Measurements from ENCODE around the gene ACVR2A. TPM values are rescaled to one million over a fixed set of nuclear protein-coding genes. Genes with fewer than 3 reads are reported as not detected.

Gene ACVR2A
- total and polyA plus RNA-seq, 9 of the 15 experiments (the other 6 are each of a cell fraction or from before 2014, with no cell fraction given): 1.2 to 3.9 (median 2.4) TPM

- Histone ChIP-seq H3K4me3 (no peak overlapping the region), H3K9me3 (replicated peaks; ENCODE audit: control insufficient read depth, insufficient read depth, low read depth, low read length) (no peaks in the 10 kb centered on the region), H3K9me1 (ENCODE audit: control insufficient read depth, insufficient read depth, low read length) (no peaks in the 10 kb centered on the region), H3K27ac (ENCODE audit: extremely low read depth, low read depth, low read length) (no peak overlapping the region), H2AFZ (ENCODE audit: low read depth, low read length) (no peak overlapping the region), H3K79me2 (ENCODE audit: control insufficient read depth, insufficient read depth, low read length) (no peaks in the 10 kb centered on the region), H4K20me1 (replicated peaks; ENCODE audit: control insufficient read depth, insufficient read depth, low read length) (no peaks in the 10 kb centered on the region), H3K4me2 (ENCODE audit: insufficient read depth, low read length) (no peak overlapping the region), H3K4me1 (replicated peaks in 1 of 2; ENCODE audit: control insufficient read depth in 2 of 2, insufficient read depth in 2 of 2, low read length in 2 of 2) (no peaks in the 10 kb centered on the region), H3K36me3 (ENCODE audit: control insufficient read depth, insufficient read depth, low read length) (no peaks in the 10 kb centered on the region), H3K27me3 (ENCODE audit: control insufficient read depth in 2 of 2, insufficient read depth in 2 of 2, low read length in 2 of 2) (no peaks in the 10 kb centered on the region), H3K9ac (ENCODE audit: insufficient read depth in 1 of 2, low read depth in 2 of 2, low read length in 2 of 2) (no peak overlapping the region)
- intact Hi-C loops (cut with micrococcal nuclease) (no loop called here), in situ Hi-C loops (cut with MboI) (no loop called here)
- CTCF ChIA-PET (ENCODE audit: low intra/inter-chr PET ratio): no interaction called here
- no peak for ATAC-seq
- no TSS peak for BruUV-seq (replicated peaks)
- POLR2A ChIA-PET: interaction anchor here (0.8 kb wide), 1 partner anchor 19 kb away, joined by 3 read pairs; no protein-coding TSS in a partner anchor
- no peak for FAIRE-seq
- DNase-seq (ENCODE audit: extremely low read depth in 1 of 4, low spot score in 3 of 4): no peak
- TF ChIP-seq ZFP1 (CRISPR knock-in tag; IDR thresholded peaks at IDR 0.05) (no peak), NELFE (IDR thresholded peaks at IDR 0.05; ENCODE audit: insufficient read depth, insufficient read length) (no peak), ZC3H11A (IDR thresholded peaks at IDR 0.05; ENCODE audit: low read depth, low read length) (no peak), SP2 (IDR thresholded peaks at IDR 0.05; ENCODE audit: extremely low read depth, low read depth, low read length, poor library complexity, severe bottlenecking) (no peak), ELK3 (CRISPR knock-in tag; IDR thresholded peaks at IDR 0.05) (no peak), ZSCAN29 (IDR thresholded peaks at IDR 0.05) (no peak), CBX8 (IDR thresholded peaks at IDR 0.05; ENCODE audit: borderline replicate concordance, extremely low read depth, low read depth, low read length, poor library complexity, severe bottlenecking) (no peak), SIN3A (IDR thresholded peaks at IDR 0.05; ENCODE audit: borderline replicate concordance in 2 of 2, control insufficient read depth in 1 of 2, low read depth in 2 of 2, low read length in 2 of 2) (no peak), NFE2 (IDR thresholded peaks at IDR 0.05; ENCODE audit: low read depth) (no peak), NBN (IDR thresholded peaks at IDR 0.05; ENCODE audit: low read depth) (no peak), ARID3B (CRISPR knock-in tag; IDR thresholded peaks at IDR 0.05; ENCODE audit: borderline replicate concordance) (no peak), DMBX1 (CRISPR knock-in tag; IDR thresholded peaks at IDR 0.05; ENCODE audit: borderline replicate concordance) (no peak)
- TF ChIP-seq, protein P1, sequence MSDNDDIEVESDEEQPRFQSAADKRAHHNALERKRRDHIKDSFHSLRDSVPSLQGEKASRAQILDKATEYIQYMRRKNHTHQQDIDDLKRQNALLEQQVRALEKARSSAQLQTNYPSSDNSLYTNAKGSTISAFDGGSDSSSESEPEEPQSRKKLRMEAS (CRISPR knock-in tag; IDR thresholded peaks at IDR 0.05): no peak
- TF ChIP-seq, protein P2, sequence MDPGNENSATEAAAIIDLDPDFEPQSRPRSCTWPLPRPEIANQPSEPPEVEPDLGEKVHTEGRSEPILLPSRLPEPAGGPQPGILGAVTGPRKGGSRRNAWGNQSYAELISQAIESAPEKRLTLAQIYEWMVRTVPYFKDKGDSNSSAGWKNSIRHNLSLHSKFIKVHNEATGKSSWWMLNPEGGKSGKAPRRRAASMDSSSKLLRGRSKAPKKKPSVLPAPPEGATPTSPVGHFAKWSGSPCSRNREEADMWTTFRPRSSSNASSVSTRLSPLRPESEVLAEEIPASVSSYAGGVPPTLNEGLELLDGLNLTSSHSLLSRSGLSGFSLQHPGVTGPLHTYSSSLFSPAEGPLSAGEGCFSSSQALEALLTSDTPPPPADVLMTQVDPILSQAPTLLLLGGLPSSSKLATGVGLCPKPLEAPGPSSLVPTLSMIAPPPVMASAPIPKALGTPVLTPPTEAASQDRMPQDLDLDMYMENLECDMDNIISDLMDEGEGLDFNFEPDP (CRISPR knock-in tag; IDR thresholded peaks at IDR 0.05): no peak
- TF ChIP-seq, protein P3, sequence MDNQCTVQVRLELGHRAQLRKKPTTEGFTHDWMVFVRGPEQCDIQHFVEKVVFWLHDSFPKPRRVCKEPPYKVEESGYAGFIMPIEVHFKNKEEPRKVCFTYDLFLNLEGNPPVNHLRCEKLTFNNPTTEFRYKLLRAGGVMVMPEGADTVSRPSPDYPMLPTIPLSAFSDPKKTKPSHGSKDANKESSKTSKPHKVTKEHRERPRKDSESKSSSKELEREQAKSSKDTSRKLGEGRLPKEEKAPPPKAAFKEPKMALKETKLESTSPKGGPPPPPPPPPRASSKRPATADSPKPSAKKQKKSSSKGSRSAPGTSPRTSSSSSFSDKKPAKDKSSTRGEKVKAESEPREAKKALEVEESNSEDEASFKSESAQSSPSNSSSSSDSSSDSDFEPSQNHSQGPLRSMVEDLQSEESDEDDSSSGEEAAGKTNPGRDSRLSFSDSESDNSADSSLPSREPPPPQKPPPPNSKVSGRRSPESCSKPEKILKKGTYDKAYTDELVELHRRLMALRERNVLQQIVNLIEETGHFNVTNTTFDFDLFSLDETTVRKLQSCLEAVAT (IDR thresholded peaks at IDR 0.05): no peak
These were observed 20.7 kb downstream of the ACVR2A start for GRCh38 chr2:147865560-147865959.
